ENCODE data around the gene EVX2. TPM values are rescaled to one million over a fixed set of nuclear protein-coding genes. Genes with fewer than 3 reads are reported as not detected.

Gene EVX2
- polyA plus RNA-seq, 1 donor from 2014 or later, result not detected

DNA sequence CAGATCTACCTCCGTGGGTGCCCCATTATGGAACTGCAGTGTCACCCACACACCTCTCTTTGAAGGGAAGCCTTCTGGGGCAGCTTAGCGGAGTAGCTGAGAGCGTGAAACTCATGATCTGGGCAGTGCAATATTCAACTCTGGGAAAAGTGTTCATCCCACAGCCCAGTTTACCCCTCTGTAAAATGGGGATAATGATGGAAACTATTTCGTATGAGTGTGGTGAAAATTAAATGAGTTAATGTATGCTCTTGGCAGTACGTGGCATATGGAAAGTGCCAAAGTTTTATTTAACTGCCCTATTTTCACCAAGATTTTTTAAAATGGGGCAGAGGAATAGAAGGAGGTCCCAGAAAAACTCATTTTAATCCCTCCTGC lies 11.5 kb downstream of the EVX2 start:
- no peaks in the 10 kb centered on the region for H3K79me2 ChIP-seq (replicated peaks; ENCODE audit: insufficient read depth, low read length)
- H3K4me2 ChIP-seq (ENCODE audit: low read length), result no peak overlapping the region

GRCh38 chr2:176071330-176072291 lies 12.2 kb downstream of the EVX2 start:
- Histone ChIP-seq H3K9ac (ENCODE audit: low read length) (no peak overlapping the region), H4K20me1 (ENCODE audit: insufficient read depth) (no peaks in the 10 kb centered on the region), H3K27ac (ENCODE audit: low read length) (no peak overlapping the region), H3F3A (ENCODE audit: insufficient read depth, low read length, poor library complexity, severe bottlenecking) (no peaks in the 10 kb centered on the region), H3K27me3 (ENCODE audit: insufficient read depth, low read depth, low read length) (peaks cover 100% of the 10 kb centered on the region), H2AFZ (ENCODE audit: low read depth, low read length) (no peak overlapping the region), H3K4me3 (ENCODE audit: low read length) (no peak overlapping the region), H3K4me2 (ENCODE audit: low read length) (no peak overlapping the region), H3K36me3 (ENCODE audit: insufficient read depth, low read length) (no peaks in the 10 kb centered on the region), H3K79me2 (replicated peaks; ENCODE audit: insufficient read depth, low read length) (no peaks in the 10 kb centered on the region), H3K9me3 (ENCODE audit: low read length) (peaks cover 4% of the 10 kb centered on the region), H3K9me2 (ENCODE audit: insufficient read depth, low read length) (no peaks in the 10 kb centered on the region)
- TF ChIP-seq POLR2AphosphoS5 (IDR thresholded peaks at IDR 0.05), result no peak

More for the DNA sequence above, 11.5 kb downstream of the EVX2 start:
- Histone ChIP-seq H3F3A (ENCODE audit: insufficient read depth, low read length, poor library complexity, severe bottlenecking) (no peaks in the 10 kb centered on the region), H4K20me1 (ENCODE audit: insufficient read depth) (no peaks in the 10 kb centered on the region), H3K36me3 (ENCODE audit: insufficient read depth, low read length) (no peaks in the 10 kb centered on the region), H3K27me3 (ENCODE audit: insufficient read depth, low read depth, low read length) (peaks cover 100% of the 10 kb centered on the region), H3K9ac (ENCODE audit: low read length) (no peak overlapping the region), H3K4me3 (ENCODE audit: low read length) (no peak overlapping the region), H2AFZ (ENCODE audit: low read depth, low read length) (no peak overlapping the region), H3K27ac (ENCODE audit: low read length) (no peak overlapping the region), H3K9me3 (ENCODE audit: low read length) (peaks cover 4% of the 10 kb centered on the region), H3K9me2 (ENCODE audit: insufficient read depth, low read length) (no peaks in the 10 kb centered on the region)
- TF ChIP-seq, protein P1, sequence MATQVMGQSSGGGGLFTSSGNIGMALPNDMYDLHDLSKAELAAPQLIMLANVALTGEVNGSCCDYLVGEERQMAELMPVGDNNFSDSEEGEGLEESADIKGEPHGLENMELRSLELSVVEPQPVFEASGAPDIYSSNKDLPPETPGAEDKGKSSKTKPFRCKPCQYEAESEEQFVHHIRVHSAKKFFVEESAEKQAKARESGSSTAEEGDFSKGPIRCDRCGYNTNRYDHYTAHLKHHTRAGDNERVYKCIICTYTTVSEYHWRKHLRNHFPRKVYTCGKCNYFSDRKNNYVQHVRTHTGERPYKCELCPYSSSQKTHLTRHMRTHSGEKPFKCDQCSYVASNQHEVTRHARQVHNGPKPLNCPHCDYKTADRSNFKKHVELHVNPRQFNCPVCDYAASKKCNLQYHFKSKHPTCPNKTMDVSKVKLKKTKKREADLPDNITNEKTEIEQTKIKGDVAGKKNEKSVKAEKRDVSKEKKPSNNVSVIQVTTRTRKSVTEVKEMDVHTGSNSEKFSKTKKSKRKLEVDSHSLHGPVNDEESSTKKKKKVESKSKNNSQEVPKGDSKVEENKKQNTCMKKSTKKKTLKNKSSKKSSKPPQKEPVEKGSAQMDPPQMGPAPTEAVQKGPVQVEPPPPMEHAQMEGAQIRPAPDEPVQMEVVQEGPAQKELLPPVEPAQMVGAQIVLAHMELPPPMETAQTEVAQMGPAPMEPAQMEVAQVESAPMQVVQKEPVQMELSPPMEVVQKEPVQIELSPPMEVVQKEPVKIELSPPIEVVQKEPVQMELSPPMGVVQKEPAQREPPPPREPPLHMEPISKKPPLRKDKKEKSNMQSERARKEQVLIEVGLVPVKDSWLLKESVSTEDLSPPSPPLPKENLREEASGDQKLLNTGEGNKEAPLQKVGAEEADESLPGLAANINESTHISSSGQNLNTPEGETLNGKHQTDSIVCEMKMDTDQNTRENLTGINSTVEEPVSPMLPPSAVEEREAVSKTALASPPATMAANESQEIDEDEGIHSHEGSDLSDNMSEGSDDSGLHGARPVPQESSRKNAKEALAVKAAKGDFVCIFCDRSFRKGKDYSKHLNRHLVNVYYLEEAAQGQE (IDR thresholded peaks at IDR 0.05; ENCODE audit: borderline replicate concordance), result no peak
- TF ChIP-seq SMC3 (conservative IDR thresholded peaks at IDR 0.05; ENCODE audit: poor library complexity) (no peak), CTCF (IDR thresholded peaks at IDR 0.05; ENCODE audit: poor library complexity, severe bottlenecking) (no peak)

DNA sequence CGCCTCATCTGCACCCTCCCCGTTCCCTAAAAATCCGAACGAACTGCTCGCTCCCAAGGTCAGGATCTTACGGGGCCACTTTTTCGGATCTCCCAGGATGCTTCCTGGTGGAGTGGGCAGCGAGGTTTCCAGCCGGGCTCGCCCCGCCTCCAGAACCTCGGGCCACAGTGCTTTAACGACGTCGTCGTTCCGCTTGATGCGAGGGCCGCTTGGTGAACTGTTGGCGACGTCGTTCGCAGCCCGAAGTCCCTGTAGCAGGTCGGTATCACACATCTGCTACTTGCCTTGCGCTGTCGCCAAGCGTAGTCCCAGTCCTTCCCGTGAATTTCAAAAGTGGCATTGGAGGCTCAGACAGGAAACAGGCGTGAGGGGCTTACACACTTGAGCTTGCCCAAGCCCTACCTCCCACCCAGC lies 15.3 kb downstream of the EVX2 start:
- Histone ChIP-seq H3K27me3 (ENCODE audit: insufficient read depth, low read depth, low read length) (peaks cover 100% of the 10 kb centered on the region), H3K9ac (ENCODE audit: low read length) (no peak overlapping the region), H3K9me2 (ENCODE audit: insufficient read depth, low read length) (no peaks in the 10 kb centered on the region), H2AFZ (ENCODE audit: low read depth, low read length) (no peak overlapping the region), H4K20me1 (ENCODE audit: insufficient read depth) (no peaks in the 10 kb centered on the region), H3F3A (ENCODE audit: insufficient read depth, low read length, poor library complexity, severe bottlenecking) (no peaks in the 10 kb centered on the region), H3K4me2 (ENCODE audit: low read length) (no peak overlapping the region), H3K27ac (ENCODE audit: low read length) (no peak overlapping the region), H3K4me3 (ENCODE audit: low read length) (no peak overlapping the region), H3K9me3 (ENCODE audit: low read length) (peaks cover 4% of the 10 kb centered on the region), H3K79me2 (replicated peaks; ENCODE audit: insufficient read depth, low read length) (no peaks in the 10 kb centered on the region), H3K36me3 (ENCODE audit: insufficient read depth, low read length) (no peaks in the 10 kb centered on the region)
- TF ChIP-seq EP300 (conservative IDR thresholded peaks at IDR 0.05; ENCODE audit: poor library complexity, severe bottlenecking) (no peak), POLR2AphosphoS5 (IDR thresholded peaks at IDR 0.05) (no peak), CTCF (IDR thresholded peaks at IDR 0.05; ENCODE audit: poor library complexity, severe bottlenecking) (no peak), RAD21 (conservative IDR thresholded peaks at IDR 0.05) (no peak), MXI1 (conservative IDR thresholded peaks at IDR 0.05; ENCODE audit: poor library complexity, severe bottlenecking) (no peak), TAF1 (IDR thresholded peaks at IDR 0.05; ENCODE audit: low read depth) (no peak), SMC3 (conservative IDR thresholded peaks at IDR 0.05; ENCODE audit: poor library complexity) (no peak), EZH2 (IDR thresholded peaks at IDR 0.05; ENCODE audit: borderline replicate concordance, insufficient read depth, low read length, poor library complexity, severe bottlenecking) (no peak)
- TF ChIP-seq, protein P1 (IDR thresholded peaks at IDR 0.05; ENCODE audit: borderline replicate concordance), result no peak
